Cardiac muscle cell (in vitro differentiated cells and primary cell): Measurements from ENCODE around the gene MBD5. TPM values are rescaled to one million over a fixed set of nuclear protein-coding genes. Genes with fewer than 3 reads are reported as not detected.

Experiments used
- DNase-seq, 2 donors: peaks; one replicate each; pipeline versions ENCODE4 v3.0.0 to v3.0.0-alpha.2; 2010 to 2017; ENCODE audit warnings: low read depth in 1 of 2, low spot score in 1 of 2
- H3K27ac ChIP-seq: fragments of 200-600 bp; sonication (generic); 2 replicates; pipeline ENCODE4 v1.5.1; 2016
- H3K27me3 ChIP-seq: fragments of 200-600 bp; sonication (generic); 2 replicates; pipeline ENCODE4 v1.6.0; 2016; ENCODE audit warnings: control low read depth
- H3K36me3 ChIP-seq: fragments of 200-600 bp; sonication (generic); 2 replicates; pipeline ENCODE4 v1.5.1; 2016; ENCODE audit warnings: control low read depth
- H3K4me1 ChIP-seq: fragments of 200-600 bp; sonication (generic); 2 replicates; pipeline ENCODE4 v1.8.1; 2017; ENCODE audit warnings: low read depth, mild to moderate bottlenecking, mixed run types
- H3K4me3 ChIP-seq: fragments of 200-600 bp; sonication (generic); 2 replicates; pipeline ENCODE4 v1.5.1; 2016; ENCODE audit warnings: mild to moderate bottlenecking
- H3K9me3 ChIP-seq: fragments of 200-600 bp; sonication (generic); 2 replicates; pipeline ENCODE4 v1.5.1; 2017; ENCODE audit warnings: low read depth, mild to moderate bottlenecking, control low read depth
- polyA plus RNA-seq: library from polyadenylated mRNA; unstranded; fragments of >200 nt; fragmentation: Nextera tagmentation; extraction: Ambion mirVana; gene quantifications from 2 replicates; pipeline ENCODE4 v1.2.1, GENCODE V29; 2016
- total RNA-seq: library from RNA; depleted of rRNA; stranded (reverse); fragments of >200 nt; gene quantifications from 2 replicates; pipeline ENCODE4 v1.2.3, GENCODE V29; 2016
- TF ChIP-seq, protein P1 (sequence below): IDR thresholded peaks from 2 replicates; pipeline ENCODE4 v1.5.1; 2012; ENCODE audit warnings: low read depth, mild to moderate bottlenecking, low read length

The MBD5 gene
- total and polyA plus RNA-seq, 2 experiments from 2014 or later = 44.5 to 45.6 TPM

- peak in 1 of 2 donors; percentile 39 for DNase-seq
- Histone ChIP-seq H3K9me3 (no peaks in the 10 kb centered on the region), H3K4me3 (no peak overlapping the region), H3K27ac (no peak overlapping the region), H3K27me3 (no peaks in the 10 kb centered on the region), H3K4me1 (no peaks in the 10 kb centered on the region), H3K36me3 (no peaks in the 10 kb centered on the region)
- TF ChIP-seq, protein P1, sequence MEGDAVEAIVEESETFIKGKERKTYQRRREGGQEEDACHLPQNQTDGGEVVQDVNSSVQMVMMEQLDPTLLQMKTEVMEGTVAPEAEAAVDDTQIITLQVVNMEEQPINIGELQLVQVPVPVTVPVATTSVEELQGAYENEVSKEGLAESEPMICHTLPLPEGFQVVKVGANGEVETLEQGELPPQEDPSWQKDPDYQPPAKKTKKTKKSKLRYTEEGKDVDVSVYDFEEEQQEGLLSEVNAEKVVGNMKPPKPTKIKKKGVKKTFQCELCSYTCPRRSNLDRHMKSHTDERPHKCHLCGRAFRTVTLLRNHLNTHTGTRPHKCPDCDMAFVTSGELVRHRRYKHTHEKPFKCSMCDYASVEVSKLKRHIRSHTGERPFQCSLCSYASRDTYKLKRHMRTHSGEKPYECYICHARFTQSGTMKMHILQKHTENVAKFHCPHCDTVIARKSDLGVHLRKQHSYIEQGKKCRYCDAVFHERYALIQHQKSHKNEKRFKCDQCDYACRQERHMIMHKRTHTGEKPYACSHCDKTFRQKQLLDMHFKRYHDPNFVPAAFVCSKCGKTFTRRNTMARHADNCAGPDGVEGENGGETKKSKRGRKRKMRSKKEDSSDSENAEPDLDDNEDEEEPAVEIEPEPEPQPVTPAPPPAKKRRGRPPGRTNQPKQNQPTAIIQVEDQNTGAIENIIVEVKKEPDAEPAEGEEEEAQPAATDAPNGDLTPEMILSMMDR = no peak
These were observed 525.4 kb downstream of the MBD5 start for GRCh38 chr2:148546270-148546669.

GRCh38 chr2:148548716-148549400 is 528.0 kb downstream of the MBD5 start:
- Histone ChIP-seq H3K4me3 (no peak overlapping the region), H3K9me3 (no peaks in the 10 kb centered on the region), H3K27ac (no peak overlapping the region), H3K27me3 (no peaks in the 10 kb centered on the region), H3K4me1 (no peaks in the 10 kb centered on the region), H3K36me3 (no peaks in the 10 kb centered on the region)
- DNase-seq = no peak
- TF ChIP-seq, protein P1 = no peak

DNA sequence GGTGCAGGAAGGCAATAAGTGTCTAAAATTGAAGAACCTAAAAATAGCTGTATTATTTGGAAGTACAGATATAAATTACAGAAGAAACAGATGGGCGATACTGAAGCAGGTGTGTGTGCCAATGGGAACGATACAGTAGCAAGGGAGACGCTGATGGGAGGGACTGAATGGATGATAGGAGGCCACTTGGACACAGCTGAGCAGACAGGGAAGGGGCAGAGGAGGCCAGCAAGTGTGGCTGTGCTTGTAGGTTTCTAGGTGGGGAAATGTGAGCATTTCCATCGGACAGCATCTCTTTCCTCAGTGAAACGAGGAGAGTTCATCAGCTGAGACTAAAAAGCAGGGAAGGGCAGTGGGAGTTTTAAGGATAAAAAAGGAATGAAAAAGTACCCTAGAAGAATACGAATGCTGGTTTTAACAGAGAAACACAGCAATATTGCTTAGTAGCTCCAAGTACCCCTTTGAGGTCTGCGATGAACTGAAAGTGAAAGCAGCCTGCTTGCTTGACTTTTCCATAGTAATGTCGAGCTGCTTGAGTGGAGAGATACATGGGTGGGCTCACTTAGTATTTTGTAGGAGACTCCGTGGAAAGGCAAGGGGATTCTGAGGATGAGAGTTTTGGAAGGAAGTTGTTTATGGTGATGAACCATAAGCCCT is 531.9 kb downstream of the MBD5 start:
- no peaks in the 10 kb centered on the region for H3K36me3 ChIP-seq
- no peaks in the 10 kb centered on the region for H3K27me3 ChIP-seq
- TF ChIP-seq, protein P1 = no peak
- no peak for DNase-seq
- no peak overlapping the region for H3K27ac ChIP-seq
- H3K9me3 ChIP-seq = no peaks in the 10 kb centered on the region
- H3K4me3 ChIP-seq = no peak overlapping the region
- no peaks in the 10 kb centered on the region for H3K4me1 ChIP-seq

- no peak for DNase-seq
- no peak overlapping the region for H3K4me3 ChIP-seq
- no peak overlapping the region for H3K27ac ChIP-seq
- no peaks in the 10 kb centered on the region for H3K9me3 ChIP-seq
- H3K27me3 ChIP-seq = no peaks in the 10 kb centered on the region
- H3K4me1 ChIP-seq = no peaks in the 10 kb centered on the region
- TF ChIP-seq, protein P1 = no peak
- no peaks in the 10 kb centered on the region for H3K36me3 ChIP-seq
These were observed 532.5 kb downstream of the MBD5 start for GRCh38 chr2:148553332-148553887.

GRCh38 chr2:148554459-148555247 is 533.8 kb downstream of the MBD5 start:
- no peaks in the 10 kb centered on the region for H3K27me3 ChIP-seq
- H3K36me3 ChIP-seq = no peaks in the 10 kb centered on the region
- no peaks in the 10 kb centered on the region for H3K4me1 ChIP-seq
- TF ChIP-seq, protein P1 = no peak
- DNase-seq = no peak
- no peak overlapping the region for H3K4me3 ChIP-seq
- no peak overlapping the region for H3K27ac ChIP-seq
- H3K9me3 ChIP-seq = no peaks in the 10 kb centered on the region
